HL-60 (cell line): ENCODE data around the gene NGLY1.
A peak's percentile ranks its signal among the peaks of the same experiment; 100 is the strongest.

Source experiments
- DNase-seq, 2 experiments: peaks; one replicate each; pipeline ENCODE4 v3.0.0-alpha.2; 2010 to 2020; ENCODE audit warnings: low read depth in 1 of 2, low spot score in 1 of 2
- H3K27ac ChIP-seq: fragments of 250-450 bp; sonication (Bioruptor Pico); replicated peaks from 2 replicates; pipeline ENCODE4 v1.5.1; 2020; ENCODE audit warnings: mild to moderate bottlenecking, moderate library complexity
- H3K27me3 ChIP-seq: fragments of 250-450 bp; sonication (Bioruptor Pico); 2 replicates; pipeline ENCODE4 v1.5.1; 2021; ENCODE audit warnings: mild to moderate bottlenecking, moderate library complexity; ENCODE audit not compliant: insufficient read depth, poor library complexity, severe bottlenecking
- H3K4me3 ChIP-seq: replicated peaks from 2 replicates; pipeline ENCODE4 v1.5.1; 2011; ENCODE audit warnings: mild to moderate bottlenecking, control low read depth, low read length; ENCODE audit not compliant: insufficient read depth
- GABPA ChIP-seq: IDR thresholded peaks from 2 replicates; pipeline ENCODE4 v1.6.1; 2012; ENCODE audit warnings: low read depth
- POLR2AphosphoS5 ChIP-seq: IDR thresholded peaks from 2 replicates; pipeline ENCODE4 v1.6.1; 2012; ENCODE audit warnings: low read depth
- SPI1 ChIP-seq: IDR thresholded peaks from 2 replicates; pipeline ENCODE4 v1.6.1; 2012; ENCODE audit warnings: low read depth, mild to moderate bottlenecking, borderline replicate concordance
- TF ChIP-seq, protein P1 (sequence below): IDR thresholded peaks from one replicate; pipeline ENCODE4 v1.5.1; 2011; ENCODE audit warnings: low read length, control low read depth, inconsistent platforms; ENCODE audit not compliant: insufficient read depth
- TF ChIP-seq, protein P2 (sequence below): IDR thresholded peaks from 2 replicates; pipeline ENCODE4 v1.6.1; 2012; ENCODE audit warnings: low read depth; ENCODE audit not compliant: insufficient replicate concordance

NGLY1 gene

DNA sequence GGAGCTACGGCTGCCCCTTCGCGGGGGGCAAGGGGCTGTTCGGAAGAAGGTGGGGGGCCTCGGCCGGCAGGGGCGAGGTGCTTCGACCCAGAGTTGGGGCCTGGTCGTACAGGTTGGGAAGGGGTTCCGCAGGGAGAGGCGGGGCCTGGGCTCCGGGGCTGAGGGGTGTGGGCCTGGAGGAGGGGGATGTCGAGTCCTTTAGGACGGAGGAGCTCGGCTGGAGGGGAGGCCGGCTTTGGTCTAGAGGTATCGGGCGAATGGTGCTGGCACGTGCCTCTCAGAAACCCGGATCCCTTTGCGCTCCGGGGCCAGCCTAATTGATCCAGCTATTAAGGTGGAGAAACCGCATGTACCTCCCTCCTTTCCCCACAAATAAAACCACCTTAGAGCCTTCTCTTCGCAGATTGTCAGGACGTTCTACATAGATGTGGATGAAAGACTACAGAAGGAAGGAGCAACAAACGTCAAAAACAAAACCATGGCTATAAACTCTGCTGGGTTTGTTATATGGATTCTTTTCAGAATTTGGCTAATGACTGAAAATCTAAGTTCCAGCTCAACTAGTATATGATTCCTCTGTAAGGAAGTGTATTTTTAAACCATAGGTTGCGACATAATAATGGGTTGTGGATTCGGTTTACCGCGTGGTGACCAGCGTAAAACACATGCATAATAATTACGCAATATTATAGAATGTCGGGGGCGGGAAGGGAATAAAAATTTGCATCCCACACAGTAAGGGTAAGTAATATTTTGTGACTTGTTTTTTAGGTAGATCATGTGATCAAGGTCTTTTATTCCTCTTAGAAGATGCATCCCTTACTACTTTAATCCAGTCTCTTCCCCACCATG, 644 bp upstream of the NGLY1 start:
- H3K4me3 ChIP-seq: peak overlapping the region; percentile 64
- peak; percentile 37; the same call in 1 of the 2 replicates for TF ChIP-seq POLR2AphosphoS5
- peak; percentile 82 for TF ChIP-seq SPI1
- no peak for TF ChIP-seq GABPA
- peak overlapping the region; percentile 72 for H3K27ac ChIP-seq
- DNase-seq: peak; percentile 64 to 79
- no peaks in the 10 kb centered on the region for H3K27me3 ChIP-seq

DNA sequence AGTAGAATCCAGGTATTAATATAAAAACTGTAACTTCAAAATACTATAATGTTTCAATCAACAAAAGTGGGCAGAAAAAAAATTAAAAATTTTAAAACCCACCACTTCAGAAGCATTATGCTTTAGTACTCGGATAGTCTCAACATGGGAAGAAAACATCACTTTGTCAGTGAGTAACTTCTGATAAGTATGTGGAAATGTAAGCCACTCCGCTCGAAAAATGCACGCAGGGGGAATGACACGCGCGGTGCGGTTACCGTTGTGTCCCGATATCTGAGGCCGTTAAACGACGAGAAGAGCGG, 656 bp downstream of the NGLY1 start:
- peak overlapping the region; percentile 87 for H3K4me3 ChIP-seq
- H3K27me3 ChIP-seq: no peaks in the 10 kb centered on the region
- peak overlapping the region; percentile 97 for H3K27ac ChIP-seq
- TF ChIP-seq, protein P1, sequence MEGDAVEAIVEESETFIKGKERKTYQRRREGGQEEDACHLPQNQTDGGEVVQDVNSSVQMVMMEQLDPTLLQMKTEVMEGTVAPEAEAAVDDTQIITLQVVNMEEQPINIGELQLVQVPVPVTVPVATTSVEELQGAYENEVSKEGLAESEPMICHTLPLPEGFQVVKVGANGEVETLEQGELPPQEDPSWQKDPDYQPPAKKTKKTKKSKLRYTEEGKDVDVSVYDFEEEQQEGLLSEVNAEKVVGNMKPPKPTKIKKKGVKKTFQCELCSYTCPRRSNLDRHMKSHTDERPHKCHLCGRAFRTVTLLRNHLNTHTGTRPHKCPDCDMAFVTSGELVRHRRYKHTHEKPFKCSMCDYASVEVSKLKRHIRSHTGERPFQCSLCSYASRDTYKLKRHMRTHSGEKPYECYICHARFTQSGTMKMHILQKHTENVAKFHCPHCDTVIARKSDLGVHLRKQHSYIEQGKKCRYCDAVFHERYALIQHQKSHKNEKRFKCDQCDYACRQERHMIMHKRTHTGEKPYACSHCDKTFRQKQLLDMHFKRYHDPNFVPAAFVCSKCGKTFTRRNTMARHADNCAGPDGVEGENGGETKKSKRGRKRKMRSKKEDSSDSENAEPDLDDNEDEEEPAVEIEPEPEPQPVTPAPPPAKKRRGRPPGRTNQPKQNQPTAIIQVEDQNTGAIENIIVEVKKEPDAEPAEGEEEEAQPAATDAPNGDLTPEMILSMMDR: no peak
- TF ChIP-seq, protein P2, sequence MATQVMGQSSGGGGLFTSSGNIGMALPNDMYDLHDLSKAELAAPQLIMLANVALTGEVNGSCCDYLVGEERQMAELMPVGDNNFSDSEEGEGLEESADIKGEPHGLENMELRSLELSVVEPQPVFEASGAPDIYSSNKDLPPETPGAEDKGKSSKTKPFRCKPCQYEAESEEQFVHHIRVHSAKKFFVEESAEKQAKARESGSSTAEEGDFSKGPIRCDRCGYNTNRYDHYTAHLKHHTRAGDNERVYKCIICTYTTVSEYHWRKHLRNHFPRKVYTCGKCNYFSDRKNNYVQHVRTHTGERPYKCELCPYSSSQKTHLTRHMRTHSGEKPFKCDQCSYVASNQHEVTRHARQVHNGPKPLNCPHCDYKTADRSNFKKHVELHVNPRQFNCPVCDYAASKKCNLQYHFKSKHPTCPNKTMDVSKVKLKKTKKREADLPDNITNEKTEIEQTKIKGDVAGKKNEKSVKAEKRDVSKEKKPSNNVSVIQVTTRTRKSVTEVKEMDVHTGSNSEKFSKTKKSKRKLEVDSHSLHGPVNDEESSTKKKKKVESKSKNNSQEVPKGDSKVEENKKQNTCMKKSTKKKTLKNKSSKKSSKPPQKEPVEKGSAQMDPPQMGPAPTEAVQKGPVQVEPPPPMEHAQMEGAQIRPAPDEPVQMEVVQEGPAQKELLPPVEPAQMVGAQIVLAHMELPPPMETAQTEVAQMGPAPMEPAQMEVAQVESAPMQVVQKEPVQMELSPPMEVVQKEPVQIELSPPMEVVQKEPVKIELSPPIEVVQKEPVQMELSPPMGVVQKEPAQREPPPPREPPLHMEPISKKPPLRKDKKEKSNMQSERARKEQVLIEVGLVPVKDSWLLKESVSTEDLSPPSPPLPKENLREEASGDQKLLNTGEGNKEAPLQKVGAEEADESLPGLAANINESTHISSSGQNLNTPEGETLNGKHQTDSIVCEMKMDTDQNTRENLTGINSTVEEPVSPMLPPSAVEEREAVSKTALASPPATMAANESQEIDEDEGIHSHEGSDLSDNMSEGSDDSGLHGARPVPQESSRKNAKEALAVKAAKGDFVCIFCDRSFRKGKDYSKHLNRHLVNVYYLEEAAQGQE: no peak
- no peak for TF ChIP-seq SPI1
- no peak for TF ChIP-seq GABPA
- TF ChIP-seq POLR2AphosphoS5: no peak
- no peak for DNase-seq

DNA sequence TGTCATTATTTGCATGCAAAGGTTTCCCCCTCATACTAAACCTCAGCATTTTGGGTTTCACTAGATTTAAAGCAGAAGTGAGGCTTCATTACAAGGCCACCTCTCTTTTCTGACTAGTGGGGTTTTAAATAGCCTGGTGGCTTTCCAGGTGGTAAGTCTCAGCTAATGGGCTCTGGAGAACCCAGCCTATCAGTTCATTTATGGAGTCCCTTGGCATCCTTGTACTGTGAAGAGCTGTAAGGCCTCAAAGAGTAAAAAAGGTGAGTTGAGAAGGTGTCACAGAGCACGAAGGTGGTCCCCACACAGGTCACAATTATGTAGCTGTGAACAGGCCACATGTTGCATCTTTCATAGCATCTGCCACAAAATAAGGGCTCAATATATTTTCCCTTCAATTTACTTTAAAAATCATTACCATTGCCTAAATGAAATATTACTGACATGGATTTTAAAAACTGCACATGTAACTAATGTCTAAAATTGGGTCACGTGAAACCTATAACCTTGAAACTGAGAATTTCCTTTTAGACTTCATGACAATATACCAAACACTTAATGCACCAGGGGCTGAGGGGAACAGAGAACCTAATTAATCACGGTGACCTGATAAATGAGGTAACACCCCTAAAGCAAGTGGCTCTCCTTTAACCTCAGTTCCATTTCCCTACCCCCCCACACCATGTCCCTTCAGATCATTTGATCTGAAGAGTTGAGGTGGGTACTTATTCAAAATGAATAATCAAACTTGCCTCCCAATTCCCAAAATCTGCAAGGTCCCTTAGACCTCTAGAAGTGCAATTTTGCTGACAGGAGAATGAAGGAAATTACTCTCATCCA, 1.3 kb downstream of the NGLY1 start:
- Histone ChIP-seq H3K4me3 (peak overlapping the region; percentile 87), H3K27me3 (no peaks in the 10 kb centered on the region), H3K27ac (peak overlapping the region; percentile 97)
- no peak for TF ChIP-seq POLR2AphosphoS5
- TF ChIP-seq SPI1: peak; percentile 53; the same call in 1 of the 2 replicates
- DNase-seq: peak in 1 of 2 experiments; percentile 10

DNA sequence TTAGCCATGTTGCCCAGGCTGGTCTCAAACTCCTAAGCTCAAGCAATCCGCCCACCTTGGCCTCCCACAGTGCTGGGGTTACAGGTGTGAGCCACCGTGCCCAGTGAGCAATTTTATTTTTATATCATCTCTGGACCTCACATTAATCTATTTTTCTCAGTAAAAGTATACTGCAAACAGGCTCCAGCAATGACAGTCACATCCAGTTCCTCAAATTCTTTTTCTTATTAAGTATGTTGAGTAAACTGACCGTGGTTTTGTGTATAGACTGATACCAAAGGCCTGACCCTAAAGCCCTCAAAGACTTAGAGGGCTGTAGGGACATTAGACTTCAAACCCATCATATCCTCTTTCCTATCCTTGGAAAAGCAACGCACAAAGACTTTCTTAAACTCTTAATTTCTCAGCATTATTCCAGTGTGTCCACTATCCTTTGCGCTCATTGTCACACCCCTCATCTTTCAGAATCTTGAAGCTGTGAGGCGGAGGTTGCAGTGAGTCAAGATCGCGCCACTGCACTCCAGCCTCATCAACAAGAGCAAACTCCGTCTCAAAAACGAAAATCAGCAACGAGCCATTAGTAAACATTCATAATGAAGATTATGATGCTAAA, 2.0 kb downstream of the NGLY1 start:
- peak overlapping the region; percentile 87 for H3K4me3 ChIP-seq
- peak in 1 of 2 experiments; percentile 9 for DNase-seq
- TF ChIP-seq, protein P1: no peak
- TF ChIP-seq POLR2AphosphoS5: no peak
- TF ChIP-seq SPI1: peak; percentile 76
- TF ChIP-seq, protein P2: no peak
- TF ChIP-seq GABPA: no peak
- peak overlapping the region; percentile 97 for H3K27ac ChIP-seq
- H3K27me3 ChIP-seq: no peaks in the 10 kb centered on the region
